HG03097 (cell line): ENCODE data around the gene SPDYE1.
"Not testable (repeated sequence)": the region's sequence is repeated elsewhere in the genome, so short reads cannot be mapped to it uniquely, and the experiment has no call there.

ENCODE experiments used
- ATAC-seq: cut with Tn5 transposase; IDR thresholded peaks from one replicate; pipeline ENCODE4 v1.9.1; 2021; ENCODE audit not compliant: unreplicated experiment, low FRiP score

The SPDYE1 gene

GRCh38 chr7:43990829-43991228 lies 6.9 kb upstream of the SPDYE1 start:
- ATAC-seq, result not testable (repeated sequence)

- peak; percentile 56 for ATAC-seq
Measured at GRCh38 chr7:43992896-43993295, 4.8 kb upstream of the SPDYE1 start.

GRCh38 chr7:43994681-43995080 lies 3.0 kb upstream of the SPDYE1 start:
- not testable (repeated sequence) for ATAC-seq

DNA sequence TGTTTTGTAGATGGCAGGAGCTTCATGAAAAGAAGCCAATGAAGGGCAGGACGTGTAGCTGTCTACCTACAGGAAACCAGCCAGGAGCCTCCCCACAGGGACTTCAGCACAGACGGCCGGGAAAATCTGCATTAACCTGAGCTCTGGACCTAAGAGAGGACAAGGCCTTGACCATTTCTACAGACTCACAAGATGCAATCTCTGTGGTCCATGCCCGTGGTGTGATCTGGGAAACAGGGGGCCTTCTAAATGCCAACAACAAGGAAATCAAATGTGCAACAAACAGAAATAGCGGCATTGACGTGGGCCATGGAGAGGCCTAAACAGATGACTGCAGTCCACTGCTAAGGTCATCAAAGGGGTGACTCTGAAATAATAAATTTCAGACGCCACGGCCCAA lies 14.4 kb downstream of the SPDYE1 start:
- ATAC-seq, result not testable (repeated sequence)

- not testable (repeated sequence) for ATAC-seq
Measured at GRCh38 chr7:44015090-44015489, 17.4 kb downstream of the SPDYE1 start.

- ATAC-seq, result peak; percentile 90
Measured at GRCh38 chr7:44018857-44019807, 21.4 kb downstream of the SPDYE1 start.

DNA sequence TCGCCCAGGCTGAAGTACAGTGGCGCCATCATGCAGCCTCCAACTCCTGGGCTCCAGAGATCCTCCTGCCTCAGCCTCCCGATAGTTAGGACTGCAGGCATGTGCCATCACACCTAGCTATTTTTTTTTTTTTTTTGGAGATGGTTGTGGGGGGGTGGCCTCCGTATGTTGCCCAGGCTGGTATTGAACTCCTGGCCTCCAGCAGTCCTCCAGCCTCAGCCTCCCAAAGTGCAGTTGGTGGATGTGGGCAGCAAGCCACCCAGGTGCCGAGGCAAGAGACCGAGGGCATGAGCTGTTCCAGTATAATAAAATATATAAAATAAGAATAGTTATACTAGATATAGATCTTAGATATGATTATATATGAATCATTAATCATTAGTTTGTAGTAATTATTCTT lies 22.1 kb downstream of the SPDYE1 start:
- ATAC-seq, result not testable (repeated sequence)

DNA sequence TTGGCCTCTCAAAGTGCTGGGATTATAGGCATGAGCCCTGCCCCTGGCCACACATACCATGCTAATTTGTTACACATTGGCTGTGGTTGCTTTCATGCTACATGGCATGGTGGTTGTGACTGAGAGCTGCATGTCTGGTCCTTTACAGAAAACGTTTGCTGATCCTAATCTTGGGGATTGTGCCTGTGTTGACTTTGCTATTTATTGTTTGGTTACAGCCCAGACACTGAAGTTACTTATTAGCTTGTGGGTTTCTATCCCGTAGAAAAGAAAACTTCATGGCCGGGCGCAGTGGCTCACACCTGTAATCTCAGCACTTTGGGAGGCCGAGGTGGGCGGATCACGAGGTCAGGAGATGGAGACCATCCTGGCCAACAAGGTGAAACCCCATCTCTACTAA lies 24.4 kb downstream of the SPDYE1 start:
- not testable (repeated sequence) for ATAC-seq

- not testable (repeated sequence) for ATAC-seq
Measured at GRCh38 chr7:44022796-44023467, 25.2 kb downstream of the SPDYE1 start.

DNA sequence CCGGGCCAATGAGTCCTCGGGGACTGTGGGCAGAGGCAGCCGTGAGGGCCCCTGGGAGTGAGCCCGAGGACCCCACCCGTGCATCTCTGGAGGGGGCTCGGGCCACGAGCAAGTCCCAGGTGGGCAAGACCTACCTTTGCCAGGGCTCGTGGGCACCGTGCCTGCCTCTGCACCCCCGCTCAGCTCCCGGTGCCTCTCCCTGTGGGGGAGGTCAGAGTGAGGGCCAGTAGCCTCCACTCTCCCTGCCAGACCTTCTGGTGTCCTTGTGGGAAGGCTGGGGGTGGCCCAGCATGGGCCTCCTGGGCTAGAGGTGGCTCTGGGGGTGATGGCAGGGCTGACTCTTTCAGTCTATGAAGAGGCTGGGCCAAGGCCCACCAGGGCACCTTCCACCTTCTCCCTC lies 31.7 kb downstream of the SPDYE1 start:
- ATAC-seq, result not testable (repeated sequence)

GRCh38 chr7:44030029-44030428 lies 32.3 kb downstream of the SPDYE1 start:
- not testable (repeated sequence) for ATAC-seq

DNA sequence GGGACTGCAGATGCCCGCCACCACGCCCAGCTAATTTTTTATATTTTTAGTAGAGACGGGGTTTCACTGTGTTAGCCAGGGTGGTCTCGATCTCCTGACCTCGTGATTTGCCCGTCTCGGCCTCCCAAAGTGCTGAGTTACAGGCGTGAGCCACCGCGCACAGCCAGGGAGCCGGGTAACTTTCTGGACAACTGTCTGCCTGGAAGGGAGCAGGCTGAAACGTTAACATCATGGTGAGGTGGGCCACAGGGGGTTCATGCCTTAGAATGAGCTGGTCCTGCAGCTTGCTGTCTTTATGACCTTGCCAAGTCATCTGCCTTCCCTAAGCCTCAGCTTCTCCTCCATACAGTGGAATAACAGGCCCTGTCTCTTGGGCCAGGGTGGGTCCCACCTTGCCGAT lies 33.6 kb downstream of the SPDYE1 start:
- not testable (repeated sequence) for ATAC-seq

GRCh38 chr7:44032031-44032430 lies 34.3 kb downstream of the SPDYE1 start:
- not testable (repeated sequence) for ATAC-seq

GRCh38 chr7:44033971-44034844 lies 36.5 kb downstream of the SPDYE1 start:
- not testable (repeated sequence) for ATAC-seq

DNA sequence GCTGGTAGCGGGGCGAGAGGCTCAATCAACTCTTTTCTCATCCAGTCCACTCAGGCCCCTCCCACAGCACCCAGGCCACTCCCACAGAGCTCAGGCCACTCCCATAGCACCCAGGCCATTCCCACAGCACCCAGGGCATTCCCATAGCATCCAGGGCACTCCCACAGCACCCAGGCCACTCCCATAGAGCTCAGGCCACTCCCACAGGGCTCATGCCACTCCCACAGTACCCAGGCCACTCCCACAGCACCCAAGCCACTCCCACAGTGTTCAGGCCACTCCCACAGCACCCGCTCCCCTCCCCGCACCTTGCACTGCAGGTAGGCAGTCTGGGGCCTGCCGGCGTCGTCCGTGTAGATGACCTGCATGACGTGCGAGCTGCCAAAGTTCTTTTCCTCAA lies 38.7 kb downstream of the SPDYE1 start:
- not testable (repeated sequence) for ATAC-seq

GRCh38 chr7:44037951-44038350 lies 40.3 kb downstream of the SPDYE1 start:
- not testable (repeated sequence) for ATAC-seq

- ATAC-seq, result not testable (repeated sequence)
Measured at GRCh38 chr7:44038553-44038952, 40.9 kb downstream of the SPDYE1 start.

DNA sequence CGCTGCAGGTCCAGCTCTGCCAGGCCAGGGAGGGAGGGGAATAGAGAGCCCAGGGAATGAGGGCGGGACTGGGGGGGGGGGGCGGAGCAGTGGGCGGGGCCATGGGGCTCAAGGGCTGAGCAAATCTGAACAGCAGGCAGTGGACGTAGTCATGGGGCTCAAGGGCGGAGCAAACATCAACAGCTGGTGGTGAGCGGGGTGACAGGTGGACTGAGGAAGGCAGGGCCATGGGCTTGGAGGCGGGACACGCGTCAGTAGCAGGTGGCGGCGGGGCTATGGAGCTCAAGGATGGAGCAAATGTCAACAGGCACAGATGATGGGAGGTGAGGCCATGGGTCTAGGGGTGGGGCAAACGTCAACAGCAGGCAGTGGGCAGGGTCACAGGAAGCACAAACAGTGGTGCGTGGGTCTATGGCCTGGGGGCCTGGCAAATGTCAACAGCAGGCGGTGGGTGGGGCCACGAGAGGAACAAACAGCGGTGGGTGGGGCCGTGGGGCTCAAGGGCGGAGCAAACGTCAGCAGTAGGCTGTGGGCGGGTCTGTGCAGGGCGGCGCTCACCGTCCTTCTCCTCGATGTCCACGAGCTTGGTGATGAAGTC lies 41.4 kb downstream of the SPDYE1 start:
- peak; percentile 49 for ATAC-seq

GRCh38 chr7:44039800-44040492 lies 42.2 kb downstream of the SPDYE1 start:
- ATAC-seq, result not testable (repeated sequence)

GRCh38 chr7:44040493-44040891 lies 42.8 kb downstream of the SPDYE1 start:
- peak; percentile 39 for ATAC-seq
